Stimulated activated CD8-positive, alpha-beta memory T cell treated with anti-CD3 and anti-CD28 coated beads, Interleukin-15, amount 100 ng/mL, for 1 hour (primary cell): ENCODE results near the gene ATXN7.

ENCODE experiments used
- DNase-seq: peaks from one replicate; pipeline ENCODE4 v3.0.0-alpha.2; 2020; ENCODE audit warnings: low read depth

The ATXN7 gene

GRCh38 chr3:63934041-63934866, 70.6 kb downstream of the ATXN7 start:
- no peak for DNase-seq

GRCh38 chr3:63936925-63937324, 73.3 kb downstream of the ATXN7 start:
- DNase-seq, result no peak

DNA sequence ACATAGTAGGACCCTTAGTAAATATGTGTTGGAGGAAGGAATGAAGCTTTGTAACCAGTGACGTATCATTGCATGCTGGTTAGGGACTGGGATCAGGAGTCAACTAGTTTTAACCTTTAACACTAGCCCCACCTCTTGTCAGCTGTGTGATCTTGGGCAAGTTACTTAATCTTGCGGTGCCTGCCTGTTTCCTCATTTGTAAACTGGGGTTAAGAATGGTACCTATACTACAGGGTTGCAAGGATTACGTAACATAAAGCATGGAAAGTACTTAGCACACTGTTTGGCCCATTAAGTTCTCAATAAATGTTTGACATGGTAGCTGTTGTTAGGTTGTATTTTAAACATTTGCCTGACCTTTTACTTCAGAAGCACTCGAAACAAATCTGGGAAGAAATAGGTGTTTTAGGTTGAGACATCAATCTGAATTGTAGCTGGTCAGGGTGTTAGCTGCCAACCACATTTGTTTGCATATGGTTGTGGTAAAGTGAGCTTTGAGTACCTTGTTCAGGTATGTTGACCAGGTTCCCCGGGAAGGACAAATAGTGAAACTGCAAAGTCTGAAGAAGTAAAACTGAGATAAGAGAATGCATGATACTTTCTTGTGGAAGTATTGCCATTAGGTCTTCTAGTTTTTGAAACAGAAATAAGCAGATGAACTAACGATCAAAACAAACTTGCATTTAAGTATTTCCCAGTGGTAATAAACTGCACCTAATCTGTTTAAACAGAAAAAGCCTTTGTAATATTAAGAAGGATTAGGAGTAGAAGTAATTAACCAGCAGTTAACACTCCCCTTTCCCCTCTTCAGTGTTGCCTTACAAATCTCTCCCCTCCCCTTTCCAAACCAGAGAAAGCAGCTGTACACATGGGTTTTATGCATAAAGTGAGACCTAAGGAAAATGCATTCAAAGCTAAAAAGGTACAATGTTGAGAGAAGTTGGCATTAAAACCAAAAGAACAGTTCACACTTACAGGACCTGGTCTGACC, 74.3 kb downstream of the ATXN7 start:
- no peak for DNase-seq

GRCh38 chr3:63940389-63940757, 76.7 kb downstream of the ATXN7 start:
- DNase-seq, result no peak

- DNase-seq, result no peak
Measured at GRCh38 chr3:63942528-63942927, 78.9 kb downstream of the ATXN7 start.

DNA sequence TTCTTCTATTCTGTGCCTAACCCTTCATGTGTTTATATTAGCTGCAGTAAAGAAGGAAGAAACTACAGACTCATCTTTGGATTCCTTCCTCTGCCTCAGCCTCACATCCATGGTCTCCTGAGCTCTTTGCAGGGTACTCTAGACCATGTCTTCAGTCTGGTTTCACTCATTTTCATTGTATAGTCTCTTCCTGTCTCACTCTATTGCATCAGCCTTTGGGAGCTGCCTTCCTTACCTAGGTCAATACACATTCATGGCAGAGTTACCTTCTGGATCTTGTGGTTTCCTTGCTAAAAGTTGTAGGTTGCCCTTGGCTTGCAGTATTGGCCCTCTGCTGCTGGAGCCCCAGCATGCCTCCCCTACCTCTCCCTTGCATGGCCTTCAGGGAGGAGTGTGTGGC, 80.0 kb downstream of the ATXN7 start:
- DNase-seq, result no peak

DNA sequence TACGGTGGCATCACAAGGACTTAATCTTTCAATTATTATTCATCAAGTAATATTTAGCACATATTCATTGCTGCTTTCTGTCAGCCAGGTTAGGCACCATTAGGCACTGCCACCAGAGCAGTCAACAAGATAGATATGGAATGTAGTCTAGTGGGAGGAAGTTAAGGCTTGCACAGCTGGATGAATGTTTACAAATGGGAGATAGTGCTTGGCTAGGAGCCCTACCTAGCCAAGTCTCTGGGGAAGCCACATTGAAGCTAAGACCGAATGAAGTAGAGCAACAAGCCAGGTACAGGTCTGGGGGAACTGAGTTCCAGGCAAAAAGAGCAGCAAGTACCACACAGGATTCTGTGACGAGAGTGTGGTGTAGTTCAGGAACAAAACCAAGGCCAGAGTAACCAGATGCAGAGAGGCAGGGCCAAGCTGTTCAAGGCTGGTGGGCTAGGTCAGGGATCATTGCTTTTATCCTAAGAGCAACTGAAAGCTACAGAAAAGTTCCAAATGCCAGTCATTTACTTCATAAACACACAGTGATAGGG, 82.0 kb downstream of the ATXN7 start:
- DNase-seq, result no peak

- no peak for DNase-seq
Measured at GRCh38 chr3:63946753-63947152, 83.1 kb downstream of the ATXN7 start.

DNA sequence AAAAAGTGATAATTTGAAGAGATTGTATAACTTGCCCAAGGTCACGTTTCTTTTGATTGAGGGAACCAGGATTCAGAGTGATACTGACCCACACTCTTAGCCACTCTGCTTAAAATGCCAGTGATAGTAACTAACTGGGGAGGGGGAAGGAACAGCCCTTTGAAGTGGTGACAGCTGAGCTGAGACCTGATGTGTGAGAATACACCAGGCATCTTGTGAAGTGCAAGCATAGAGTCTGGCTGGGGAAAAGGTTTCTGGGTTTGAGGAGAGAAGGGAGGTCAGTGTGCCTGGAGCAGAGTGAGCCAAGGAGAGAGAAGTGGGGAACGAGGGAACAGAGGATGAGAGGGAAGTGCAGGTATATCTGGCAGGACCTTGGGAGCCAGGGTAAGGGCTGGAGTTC, 83.9 kb downstream of the ATXN7 start:
- no peak for DNase-seq

- DNase-seq, result no peak
Measured at GRCh38 chr3:63949005-63949404, 85.3 kb downstream of the ATXN7 start.

DNA sequence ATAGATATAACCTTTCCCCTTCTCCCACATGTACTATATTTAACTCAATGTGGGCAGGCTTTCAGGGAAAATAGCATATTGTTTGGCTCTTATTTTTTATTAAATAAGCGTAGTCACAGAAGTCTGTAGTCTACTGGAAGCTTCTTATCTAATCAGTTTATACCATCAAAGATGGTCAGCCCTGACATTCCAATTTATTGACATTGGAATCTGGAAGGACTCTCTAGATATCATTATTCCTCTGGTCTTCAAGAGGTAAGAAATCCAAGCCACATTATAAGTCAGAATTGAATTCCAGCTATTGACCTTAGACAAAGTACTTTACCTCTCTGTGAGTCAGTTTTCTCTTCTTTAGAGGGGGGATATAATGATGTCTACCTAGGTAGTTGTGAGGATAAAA, 87.0 kb downstream of the ATXN7 start:
- no peak for DNase-seq

GRCh38 chr3:63951492-63952247, 88.0 kb downstream of the ATXN7 start:
- no peak for DNase-seq

GRCh38 chr3:63952248-63952594, 88.6 kb downstream of the ATXN7 start:
- DNase-seq, result no peak

DNA sequence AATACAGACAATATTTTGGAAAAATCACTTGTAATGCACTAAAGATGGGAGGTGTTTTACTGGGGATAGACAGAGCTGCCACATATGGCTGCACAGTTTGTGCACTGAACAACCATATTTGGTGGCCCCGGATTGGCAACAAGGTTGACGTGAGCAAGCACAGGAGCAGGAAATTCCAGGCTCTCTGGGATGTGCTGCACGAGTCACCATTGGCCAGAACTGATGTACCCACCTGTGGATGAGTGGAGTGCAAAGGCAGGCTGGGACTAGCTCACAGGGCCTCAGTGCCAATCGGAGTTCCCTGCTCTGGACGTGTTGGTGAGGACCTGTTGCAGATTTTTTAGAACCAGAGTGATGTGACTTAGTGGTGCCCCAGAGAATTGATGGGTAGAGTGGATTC, 90.5 kb downstream of the ATXN7 start:
- no peak for DNase-seq

- no peak for DNase-seq
Measured at GRCh38 chr3:63955036-63955650, 91.5 kb downstream of the ATXN7 start.

- no peak for DNase-seq
Measured at GRCh38 chr3:63955830-63956545, 92.3 kb downstream of the ATXN7 start.

- no peak for DNase-seq
Measured at GRCh38 chr3:63959146-63959545, 95.5 kb downstream of the ATXN7 start.

DNA sequence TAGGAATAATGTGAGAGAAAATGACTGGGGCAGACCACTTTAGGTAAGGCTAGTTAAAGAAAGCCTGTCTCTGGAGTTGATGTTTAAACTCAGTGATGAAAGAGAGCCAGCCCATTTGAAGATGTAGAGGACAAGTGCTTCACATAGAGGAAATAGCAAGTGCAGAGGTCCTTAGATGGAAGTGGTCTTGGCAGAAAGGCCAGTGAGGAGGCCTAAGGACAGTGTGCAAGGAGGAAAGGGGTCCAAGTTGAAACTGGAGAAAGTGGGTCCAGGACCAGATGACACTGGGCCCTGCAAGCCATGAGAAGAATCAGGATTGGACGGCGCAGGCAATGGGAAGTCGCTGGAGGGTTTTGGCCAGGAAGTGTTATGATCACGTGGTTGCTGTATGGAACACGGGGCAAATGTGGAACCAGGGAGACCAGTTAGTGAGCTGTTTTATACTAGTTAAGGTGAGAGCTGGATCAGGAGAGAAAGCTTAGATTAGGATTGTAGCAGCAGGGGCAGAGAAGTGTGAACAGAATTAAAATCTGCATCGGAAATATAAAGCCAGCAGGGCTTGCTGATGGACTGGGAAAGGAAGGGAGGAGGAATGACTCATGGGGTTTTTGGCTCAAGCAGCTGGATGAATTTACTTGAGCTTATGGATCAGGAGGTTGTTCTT, 96.5 kb downstream of the ATXN7 start:
- no peak for DNase-seq

DNA sequence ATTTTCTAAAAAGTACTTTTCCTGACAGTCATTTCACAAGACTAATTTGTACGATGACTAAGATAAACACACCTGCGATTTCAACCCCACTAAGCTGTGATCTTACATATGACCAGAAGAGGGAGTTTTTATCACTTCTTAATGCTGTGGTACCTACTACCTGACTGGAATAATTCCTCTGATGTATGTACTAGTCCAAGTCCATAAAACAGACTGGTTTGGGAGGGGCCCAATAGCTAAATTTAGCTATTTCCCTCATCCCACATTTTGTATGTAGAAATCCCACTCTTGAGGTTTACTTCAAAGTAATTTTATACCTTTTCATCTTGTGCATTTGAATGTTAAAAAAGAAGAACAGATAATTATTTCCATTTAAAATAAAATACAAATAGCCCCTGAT, 98.2 kb downstream of the ATXN7 start:
- no peak for DNase-seq

- no peak for DNase-seq
Measured at GRCh38 chr3:63963496-63963895, 99.8 kb downstream of the ATXN7 start.
